Upper lobe of left lung (tissue), 4 donors: ENCODE data around the gene PWWP2A.

ENCODE experiments used
- CTCF ChIP-seq, 6 experiments: fragments of 450-650 bp in 4 of 6; fragments of 200-600 bp in 2 of 6; sonication (generic) in 2 of 6; IDR thresholded peaks; one replicate each; pipeline ENCODE4 v1.5.1; 2016 to 2019; ENCODE audit warnings: antibody characterized with exemption in 6 of 6
- POLR2A ChIP-seq, 4 donors: fragments of 450-650 bp; IDR thresholded peaks; one replicate each; pipeline ENCODE4 v1.5.1; 2016 to 2017; ENCODE audit warnings: antibody characterized with exemption in 4 of 4, mild to moderate bottlenecking in 2 of 4
- POLR2AphosphoS5 ChIP-seq, 2 donors: sonication (generic); formaldehyde crosslinking; IDR thresholded peaks; one replicate each; pipeline ENCODE4 v1.5.1; 2017; ENCODE audit warnings: antibody characterized with exemption in 2 of 2

- TF ChIP-seq CTCF (IDR thresholded peaks at IDR 0.05) (no peak), POLR2A (IDR thresholded peaks at IDR 0.05) (no peak), POLR2AphosphoS5 (IDR thresholded peaks at IDR 0.05) (no peak)
Measured at GRCh38 chr5:160042671-160043070, 76.6 kb downstream of the PWWP2A start.
